ENCODE measurements around the gene BTBD17.

GRCh38 chr17:74362069-74362405, 369 bp upstream of the BTBD17 start:
- TF ChIP-seq POLR2A (IDR thresholded peaks at IDR 0.05; ENCODE audit: extremely low read depth, insufficient read length), result no peak
- TF ChIP-seq MYC (IDR thresholded peaks at IDR 0.05; ENCODE audit: low read depth, low read length), result no peak

Data from NB4 (cell line).